Psoas muscle (tissue), 8 donors: ENCODE data around the gene BID. TPM values are rescaled to one million over a fixed set of nuclear protein-coding genes. Genes with fewer than 3 reads are reported as not detected.
A peak's percentile ranks its signal among the peaks of the same experiment; 100 is the strongest.

Source experiments
- ATAC-seq, 4 donors: fragments of 200-7000 bp; cut with Tn5 transposase; one replicate each; pipeline ENCODE4 v1.9.1; 2020; ENCODE audit warnings: moderate library complexity in 3 of 4, mild to moderate bottlenecking in 2 of 4
- DNase-seq, 2 donors: peaks; one replicate each; pipeline ENCODE4 v3.0.0-alpha.2; 2020
- H3K27ac ChIP-seq: fragments of 200-600 bp; one replicate; pipeline ENCODE4 v1.8.0; 2022
- H3K27me3 ChIP-seq, 3 donors: fragments of 200-600 bp in 1 of 3; one replicate each; pipeline versions ENCODE4 v1.6.1 to v1.8.0; 2013 to 2022; ENCODE audit warnings: low read length in 2 of 3, mild to moderate bottlenecking in 2 of 3, moderate library complexity in 1 of 3; ENCODE audit not compliant: insufficient read depth in 3 of 3
- H3K36me3 ChIP-seq, 2 donors: fragments of 200-600 bp in 1 of 2; one replicate each; pipeline versions ENCODE4 v1.6.1 to v1.8.0; 2013 to 2022; ENCODE audit warnings: low read depth in 1 of 2, mild to moderate bottlenecking in 1 of 2, moderate library complexity in 1 of 2; ENCODE audit not compliant: insufficient read depth in 1 of 2
- H3K4me1 ChIP-seq: fragments of 200-600 bp; one replicate; pipeline ENCODE4 v1.8.0; 2022
- H3K4me3 ChIP-seq: fragments of 200-600 bp; one replicate; pipeline ENCODE4 v1.8.0; 2022; ENCODE audit warnings: mild to moderate bottlenecking
- H3K9me3 ChIP-seq: fragments of 200-600 bp; one replicate; pipeline ENCODE4 v1.8.0; 2022
- CTCF ChIP-seq: fragments of 200-600 bp; IDR thresholded peaks from one replicate; pipeline ENCODE4 v1.8.0; 2022; ENCODE audit warnings: antibody characterized with exemption
- WGBS, 3 donors: extraction: QIAGEN DNeasy Blood & Tissue Kit; methylation state at CpG; one replicate each; pipeline versions ENCODE4 v1.1.6 to v1.1.7; 2013; 5-methylcytosine and 5-hydroxymethylcytosine counted together
- intact Hi-C, 2 donors: fragments of 100-400 bp; cut with DNase I; formaldehyde crosslinking; loops; one replicate each; pipeline versions ENCODE4 v1.11.0 to v1.14.2; 2022
- polyA plus RNA-seq, 3 donors: library from polyadenylated mRNA; stranded (reverse); fragments of 200-250 nt; gene quantifications; one replicate each; pipeline ENCODE4 v1.2.3, GENCODE V29; 2013
- total RNA-seq, 4 donors: library from RNA; stranded (reverse); fragmentation: NEBNext Ultra II Directional in 2 of 4; extraction: Animal tissue kit (Norgen Biotek cat#: 25700) in 2 of 4; gene quantifications; one replicate each; pipeline versions ENCODE4 v1.2.1 to v1.2.4, GENCODE V29; 2021 to 2023
- donor health status: healthy with polysubstance abuse.
- donor health status: DM: no; HTN: no; CAD: no; lungs with moderate emphysema.
- donor health status: Bipolar disorder and iron deficiency.
- donor health status: healthy.
- donor health status: DM: yes; HTN: yes; CAD: no.
- donor health status: DM: no; HTN: no; CAD: no.
- donor health status: DM: no; HTN: no; CAD: no.
- donor health status: DM: yes; HTN: yes; CAD: no.

Gene BID
- total and polyA plus RNA-seq, 7 donors = 5.6 to 27.4 (median 9.9) TPM

GRCh38 chr22:17781319-17782031 is 7.2 kb upstream of the BID start:
- Histone ChIP-seq H3K27ac (no peak overlapping the region), H3K36me3 (no peaks in the 10 kb centered on the region), H3K4me1 (peaks cover 15% of the 10 kb centered on the region), H3K4me3 (no peak overlapping the region), H3K27me3 (no peaks in the 10 kb centered on the region), H3K9me3 (no peaks in the 10 kb centered on the region)
- WGBS, 3 donors = 45 to 61% (median 46%) methylated on average over 12 of the region's 12 CpGs
- intact Hi-C loops = loop anchor here in 1 of 2 donors (5.0 kb wide), 1 partner anchor 39 kb away; no protein-coding TSS in a partner anchor
- no peak for TF ChIP-seq CTCF
- DNase-seq = peak in 1 of 2 donors; percentile 54
- no peak for ATAC-seq

- Histone ChIP-seq H3K36me3 (no peaks in the 10 kb centered on the region), H3K9me3 (no peaks in the 10 kb centered on the region), H3K4me3 (no peak overlapping the region), H3K27ac (no peak overlapping the region), H3K4me1 (peaks cover 10% of the 10 kb centered on the region), H3K27me3 (no peaks in the 10 kb centered on the region)
- intact Hi-C loops = loop anchor here in 1 of 2 donors (5.0 kb wide), 1 partner anchor 39 kb away; no protein-coding TSS in a partner anchor
- DNase-seq = peak in 1 of 2 donors; percentile 46
- TF ChIP-seq CTCF = no peak
- ATAC-seq = no peak
- 86 to 95% (median 89%) methylated on average over 10 of the region's 10 CpGs for WGBS, 3 donors
Measured at GRCh38 chr22:17780741-17781318, 6.6 kb upstream of the BID start.

GRCh38 chr22:17780116-17780740 is 6.0 kb upstream of the BID start:
- DNase-seq (peak in 1 of 2 donors; percentile 42), ATAC-seq (no peak)
- Histone ChIP-seq H3K4me3 (no peak overlapping the region), H3K9me3 (no peaks in the 10 kb centered on the region), H3K36me3 (no peaks in the 10 kb centered on the region), H3K27me3 (no peaks in the 10 kb centered on the region), H3K4me1 (peaks cover 10% of the 10 kb centered on the region), H3K27ac (no peak overlapping the region)
- intact Hi-C loops = loop anchor here in 1 of 2 donors (5.0 kb wide), 1 partner anchor 38 kb away; no protein-coding TSS in a partner anchor
- 85 to 90% (median 89%) methylated on average over 17 to 19 of the region's 19 CpGs for WGBS, 3 donors
- TF ChIP-seq CTCF = no peak

GRCh38 chr22:17779286-17780115 is 5.2 kb upstream of the BID start:
- H3K27ac ChIP-seq = no peak overlapping the region
- intact Hi-C loops = loop anchor here in 1 of 2 donors (5.0 kb wide), 1 partner anchor 37 kb away; no protein-coding TSS in a partner anchor
- no peaks in the 10 kb centered on the region for H3K27me3 ChIP-seq
- no peaks in the 10 kb centered on the region for H3K36me3 ChIP-seq
- DNase-seq (peak in 1 of 2 donors; percentile 38), ATAC-seq (no peak)
- H3K4me3 ChIP-seq = no peak overlapping the region
- WGBS, 3 donors = 76 to 77% (median 77%) methylated on average over 26 to 27 of the region's 27 CpGs
- H3K9me3 ChIP-seq = no peaks in the 10 kb centered on the region
- TF ChIP-seq CTCF = no peak
- H3K4me1 ChIP-seq = peaks cover 10% of the 10 kb centered on the region
